ENCODE data around the gene NUAK2. TPM values are rescaled to one million over a fixed set of nuclear protein-coding genes. Genes with fewer than 3 reads are reported as not detected.
A peak's percentile ranks its signal among the peaks of the same experiment; 100 is the strongest.

Gene NUAK2
- total and polyA plus RNA-seq, 4 donors: 4.2 to 14.1 (median 9.2) TPM

DNA sequence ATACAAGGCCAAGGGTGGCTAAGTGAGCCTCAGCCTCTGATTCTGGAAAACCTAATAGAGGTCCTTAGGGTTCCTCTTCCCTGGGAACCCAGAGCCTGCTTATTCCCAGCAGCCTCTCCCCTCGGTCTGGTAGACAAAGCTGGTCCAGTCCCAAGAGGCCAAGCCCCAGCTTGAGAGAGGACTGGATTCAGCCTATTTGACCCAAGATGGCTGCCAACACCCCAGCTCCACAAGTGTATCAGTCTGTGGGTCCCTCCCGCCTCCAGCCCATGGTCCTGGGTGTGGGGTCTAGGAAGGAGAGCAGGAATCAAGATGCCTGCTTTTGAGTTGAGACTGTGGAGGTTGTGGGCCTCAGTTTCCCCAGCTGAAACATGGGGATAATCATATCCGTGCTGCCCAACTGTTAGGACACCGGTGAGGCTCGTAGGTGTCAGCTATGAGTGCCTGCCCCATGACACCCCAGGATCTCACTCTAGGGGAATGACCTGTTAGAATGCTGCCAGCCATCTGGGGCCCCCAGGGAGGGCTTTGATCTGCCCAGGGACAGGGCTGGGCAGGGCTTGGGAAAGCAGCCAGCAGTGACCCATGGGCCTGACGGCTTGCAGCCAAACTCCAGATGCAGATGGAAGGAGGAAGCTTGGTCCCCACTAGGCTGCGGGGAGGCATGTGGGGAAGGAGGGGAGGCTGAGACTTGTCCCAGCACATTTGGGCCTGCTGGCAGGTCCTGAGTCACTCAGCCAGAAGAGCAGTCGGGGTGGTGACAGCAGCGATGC lies 45.4 kb downstream of the NUAK2 start:
- no peak overlapping the region for H3K4me3 ChIP-seq
- no peaks in the 10 kb centered on the region for H3K9me3 ChIP-seq (ENCODE audit: control insufficient read depth in 4 of 4, insufficient read depth in 3 of 4, low read length in 3 of 4)
- DNase-seq: no peak
- no peak for ATAC-seq (ENCODE audit: insufficient read depth, low FRiP score)
- H3K9ac ChIP-seq (ENCODE audit: insufficient read depth in 1 of 2, low read length in 2 of 2): no peak overlapping the region
- no peaks in the 10 kb centered on the region for H3K27me3 ChIP-seq (ENCODE audit: control insufficient read depth in 3 of 3, insufficient read depth in 3 of 3, low read length in 2 of 3)
- WGBS, 2 donors: 77 to 89% methylated on average over 9 of the region's 9 CpGs
- H3K27ac ChIP-seq (ENCODE audit: low read depth in 1 of 2, low read length in 1 of 2): no peak overlapping the region
- H3K36me3 ChIP-seq (ENCODE audit: control insufficient read depth in 4 of 4, insufficient read depth in 4 of 4, low read length in 4 of 4): peaks cover 0 to 10% (median 0%) of the 10 kb centered on the region in 4 donors
- peaks cover 0 to 9% (median 2%) of the 10 kb centered on the region in 5 donors for H3K4me1 ChIP-seq (ENCODE audit: control insufficient read depth in 5 of 5, insufficient read depth in 5 of 5, low read length in 5 of 5)
- no peak for TF ChIP-seq CTCF (IDR thresholded peaks at IDR 0.05; ENCODE audit: control extremely low read depth, extremely low read depth)

DNA sequence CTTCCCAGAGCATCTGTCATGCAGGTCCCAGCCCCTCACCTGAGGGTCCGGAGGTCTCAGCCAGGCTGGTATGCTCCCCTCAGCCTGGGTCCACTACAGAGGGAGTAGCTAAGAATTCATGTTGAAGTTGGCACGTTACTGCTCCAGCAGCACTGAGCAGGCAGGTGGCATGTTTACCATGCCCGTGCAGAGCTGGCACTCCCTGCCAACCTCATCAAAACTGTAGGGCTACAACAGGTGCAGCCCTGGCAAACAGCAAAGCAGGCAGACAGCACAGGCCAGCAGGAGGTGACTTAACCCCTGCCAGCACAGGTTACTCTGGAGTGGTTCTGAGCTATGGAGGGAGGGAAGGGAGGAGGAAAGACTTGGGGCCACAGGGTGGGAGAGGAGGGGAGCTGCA lies 46.4 kb downstream of the NUAK2 start:
- DNase-seq (no peak), ATAC-seq (ENCODE audit: insufficient read depth, low FRiP score) (no peak)
- H3K4me1 ChIP-seq (ENCODE audit: control insufficient read depth in 5 of 5, insufficient read depth in 5 of 5, low read length in 5 of 5): peaks cover 0 to 12% (median 5%) of the 10 kb centered on the region in 5 donors
- H3K36me3 ChIP-seq (ENCODE audit: control insufficient read depth in 4 of 4, insufficient read depth in 4 of 4, low read length in 4 of 4): peaks cover 0 to 10% (median 0%) of the 10 kb centered on the region in 4 donors
- no peaks in the 10 kb centered on the region for H3K27me3 ChIP-seq (ENCODE audit: control insufficient read depth in 3 of 3, insufficient read depth in 3 of 3, low read length in 2 of 3)
- WGBS, 2 donors: 64 to 76% methylated on average over 3 of the region's 3 CpGs
- H3K27ac ChIP-seq (ENCODE audit: low read depth in 1 of 2, low read length in 1 of 2): peak overlapping the region in 1 of 2 donors; percentile 15
- TF ChIP-seq CTCF (IDR thresholded peaks at IDR 0.05; ENCODE audit: control extremely low read depth, extremely low read depth): no peak
- no peaks in the 10 kb centered on the region for H3K9me3 ChIP-seq (ENCODE audit: control insufficient read depth in 4 of 4, insufficient read depth in 3 of 4, low read length in 3 of 4)
- H3K4me3 ChIP-seq: no peak overlapping the region
- H3K9ac ChIP-seq (ENCODE audit: insufficient read depth in 1 of 2, low read length in 2 of 2): no peak overlapping the region

DNA sequence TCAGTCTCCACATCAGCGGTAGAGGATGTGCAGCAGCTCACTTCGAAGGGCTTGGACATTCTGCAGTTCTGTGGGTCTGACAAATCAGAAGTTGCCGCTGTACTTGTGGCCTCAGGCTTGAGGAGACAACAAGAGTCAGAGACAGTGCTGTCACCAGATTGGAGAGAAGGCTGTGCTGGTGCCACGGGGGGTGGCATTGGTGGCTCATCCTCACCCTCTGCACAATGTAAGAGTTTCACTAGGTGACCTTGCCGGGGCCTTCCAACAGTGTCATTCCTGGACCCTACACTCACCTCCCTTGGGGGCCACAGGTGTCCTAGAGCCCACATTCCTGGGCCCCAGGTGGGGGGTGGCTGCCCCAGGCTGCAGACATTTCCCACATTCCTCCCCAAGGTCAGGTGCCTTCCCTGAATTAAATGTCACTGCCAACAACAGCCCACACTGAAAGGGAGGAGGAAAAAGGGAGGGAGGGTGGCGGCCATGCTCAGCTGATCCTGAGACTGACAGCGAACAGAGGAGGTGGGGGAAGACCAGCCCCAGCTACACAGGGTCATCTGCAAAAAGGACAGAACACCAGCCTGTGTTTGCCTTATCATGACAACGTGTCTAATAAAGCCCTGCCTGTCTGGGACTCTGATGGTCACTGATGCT lies 47.4 kb downstream of the NUAK2 start:
- DNase-seq (no peak), ATAC-seq (ENCODE audit: insufficient read depth, low FRiP score) (no peak)
- peaks cover 0 to 12% (median 5%) of the 10 kb centered on the region in 5 donors for H3K4me1 ChIP-seq (ENCODE audit: control insufficient read depth in 5 of 5, insufficient read depth in 5 of 5, low read length in 5 of 5)
- H3K9me3 ChIP-seq (ENCODE audit: control insufficient read depth in 4 of 4, insufficient read depth in 3 of 4, low read length in 3 of 4): no peaks in the 10 kb centered on the region
- no peaks in the 10 kb centered on the region for H3K27me3 ChIP-seq (ENCODE audit: control insufficient read depth in 3 of 3, insufficient read depth in 3 of 3, low read length in 2 of 3)
- 79 to 80% methylated on average over 8 of the region's 8 CpGs for WGBS, 2 donors
- no peak for TF ChIP-seq CTCF (IDR thresholded peaks at IDR 0.05; ENCODE audit: control extremely low read depth, extremely low read depth)
- H3K27ac ChIP-seq (ENCODE audit: low read depth in 1 of 2, low read length in 1 of 2): no peak overlapping the region
- peaks cover 0 to 10% (median 0%) of the 10 kb centered on the region in 4 donors for H3K36me3 ChIP-seq (ENCODE audit: control insufficient read depth in 4 of 4, insufficient read depth in 4 of 4, low read length in 4 of 4)
- H3K4me3 ChIP-seq: no peak overlapping the region
- no peak overlapping the region for H3K9ac ChIP-seq (ENCODE audit: insufficient read depth in 1 of 2, low read length in 2 of 2)
